Activated T-helper 2 cell treated with anti-CD3 and anti-CD28 coated beads, Interferon-gamma antibody, Interleukin-2, Interleukin-4, amounts not matched to agents 10 μg/mL and 5 μg/mL and 100 μg/mL, durations not matched to agents 14 hours and 24 hours and 36 hours (primary cell): ENCODE measurements around the gene ZNF689. TPM values are rescaled to one million over a fixed set of nuclear protein-coding genes. Genes with fewer than 3 reads are reported as not detected.
A peak's percentile ranks its signal among the peaks of the same experiment; 100 is the strongest.

Source experiments
- DNase-seq: peaks from one replicate; pipeline ENCODE4 v3.0.0; 2021; ENCODE audit warnings: low spot score
- H3K27ac Mint-ChIP-seq: one replicate; pipeline ENCODE4 v1.8.0; 2021; ENCODE audit warnings: mixed read lengths
- H3K27me3 Mint-ChIP-seq: one replicate; pipeline ENCODE4 v1.8.0; 2021; ENCODE audit warnings: low read depth, mixed read lengths
- H3K36me3 Mint-ChIP-seq: one replicate; pipeline ENCODE4 v1.8.0; 2021; ENCODE audit warnings: low read depth, mixed read lengths
- H3K4me1 Mint-ChIP-seq: one replicate; pipeline ENCODE4 v1.8.0; 2021; ENCODE audit warnings: low read depth, mixed read lengths
- H3K4me3 Mint-ChIP-seq: one replicate; pipeline ENCODE4 v1.8.0; 2021; ENCODE audit warnings: low read depth, mild to moderate bottlenecking, moderate library complexity, mixed read lengths
- H3K9me3 Mint-ChIP-seq: one replicate; pipeline ENCODE4 v1.8.0; 2021; ENCODE audit warnings: mixed read lengths
- intact Hi-C: fragments of 100-400 bp; cut with micrococcal nuclease; formaldehyde crosslinking; loops from one replicate; pipeline ENCODE4 v1.15.1; 2023
- total RNA-seq: library from RNA; stranded (reverse); gene quantifications from 2 replicates; pipeline ENCODE4 v1.2.3, GENCODE V29; 2022

ZNF689 gene
- total RNA-seq, 1 donor from 2014 or later: 11.4 TPM

DNA sequence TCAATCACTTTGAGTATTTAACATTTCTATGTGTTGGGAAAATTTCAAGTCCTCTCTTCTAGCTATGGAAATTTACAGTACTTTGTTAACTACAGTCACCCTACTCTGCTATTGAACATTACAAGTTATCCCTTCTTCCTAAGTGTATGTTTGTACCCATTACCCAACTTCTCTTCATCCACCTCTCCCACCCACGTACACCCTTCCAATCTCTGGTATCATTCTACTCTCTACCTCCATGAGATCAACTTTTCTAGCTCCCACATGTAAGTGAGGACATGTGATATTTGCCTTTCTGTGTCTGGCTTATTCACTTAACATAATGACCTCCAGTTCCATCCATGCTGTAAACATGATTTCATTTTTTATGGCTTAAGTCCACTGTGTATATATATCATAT, 35.5 kb downstream of the ZNF689 start:
- Mint-ChIP-seq H3K4me3 (no peak overlapping the region), H3K9me3 (no peaks in the 10 kb centered on the region), H3K27ac (peak overlapping the region; percentile 48), H3K27me3 (no peaks in the 10 kb centered on the region), H3K36me3 (peaks cover 13% of the 10 kb centered on the region), H3K4me1 (peaks cover 25% of the 10 kb centered on the region)
- intact Hi-C loops: loop anchor here (5.0 kb wide), 1 partner anchor 58 kb away; no protein-coding TSS in a partner anchor
- no peak for DNase-seq

DNA sequence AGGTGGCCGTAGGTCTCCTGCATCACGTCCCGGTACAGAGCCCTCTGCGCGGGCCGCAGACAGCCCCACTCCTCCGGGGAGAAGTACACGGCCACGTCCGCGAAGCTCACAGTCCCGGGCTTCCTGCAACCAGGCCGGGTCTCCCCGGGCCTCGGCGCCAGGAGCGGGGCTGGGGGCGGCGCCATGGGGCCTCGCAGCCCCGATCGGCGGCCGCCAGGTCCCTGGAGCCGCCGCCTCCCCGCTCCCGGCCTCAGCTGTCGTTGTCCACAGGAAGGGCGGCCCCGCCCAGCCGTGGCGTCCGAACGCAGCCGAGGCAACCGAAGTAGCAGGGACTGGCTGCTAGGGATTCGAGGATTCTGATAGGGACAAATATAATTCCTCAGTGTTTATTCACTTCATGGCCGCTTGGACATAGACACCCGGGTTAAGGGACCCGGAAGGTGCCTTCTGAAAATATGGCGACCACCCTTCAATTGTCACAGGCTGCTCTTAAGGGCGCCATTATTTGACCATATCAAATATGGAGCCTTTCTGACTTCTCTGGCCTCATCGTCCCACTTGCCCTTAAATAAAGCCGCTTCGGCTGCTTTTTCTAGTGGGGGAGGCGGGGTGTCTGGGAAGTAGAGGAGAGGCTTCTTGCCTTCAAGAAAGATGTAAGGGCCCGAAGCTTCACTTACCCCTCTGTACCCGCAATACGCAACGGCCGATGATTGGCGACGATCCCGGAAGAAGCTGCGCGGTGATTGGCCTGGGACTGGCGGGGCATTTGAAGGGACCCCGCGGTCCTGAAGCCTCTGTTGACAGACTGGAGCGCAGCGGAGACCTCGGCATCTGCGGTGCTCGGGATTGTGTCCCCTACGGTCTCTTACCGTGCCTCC, 38.5 kb downstream of the ZNF689 start, which contains the start of gene ZNF688:
ZNF688 (minus strand) TSS at position 270 of the 878 bp plus-strand sequence; CDS start at position 185, 85 bp downstream.
- peaks cover 6% of the 10 kb centered on the region for H3K36me3 Mint-ChIP-seq
- no peaks in the 10 kb centered on the region for H3K9me3 Mint-ChIP-seq
- peak within 1 kb of the TSS; percentile 85 for H3K27ac Mint-ChIP-seq
- intact Hi-C loops: loop anchor here (1.0 to 5.0 kb wide), 7 partner anchors 13 to 87 kb away; partner anchors contain the start of genes FBRS, ZNF689, ZNF764 and ZNF768
- peak; percentile 94 for DNase-seq
- H3K27me3 Mint-ChIP-seq: no peaks in the 10 kb centered on the region
- H3K4me3 Mint-ChIP-seq: peak within 1 kb of the TSS; percentile 90
- peaks cover 40% of the 10 kb centered on the region for H3K4me1 Mint-ChIP-seq

DNA sequence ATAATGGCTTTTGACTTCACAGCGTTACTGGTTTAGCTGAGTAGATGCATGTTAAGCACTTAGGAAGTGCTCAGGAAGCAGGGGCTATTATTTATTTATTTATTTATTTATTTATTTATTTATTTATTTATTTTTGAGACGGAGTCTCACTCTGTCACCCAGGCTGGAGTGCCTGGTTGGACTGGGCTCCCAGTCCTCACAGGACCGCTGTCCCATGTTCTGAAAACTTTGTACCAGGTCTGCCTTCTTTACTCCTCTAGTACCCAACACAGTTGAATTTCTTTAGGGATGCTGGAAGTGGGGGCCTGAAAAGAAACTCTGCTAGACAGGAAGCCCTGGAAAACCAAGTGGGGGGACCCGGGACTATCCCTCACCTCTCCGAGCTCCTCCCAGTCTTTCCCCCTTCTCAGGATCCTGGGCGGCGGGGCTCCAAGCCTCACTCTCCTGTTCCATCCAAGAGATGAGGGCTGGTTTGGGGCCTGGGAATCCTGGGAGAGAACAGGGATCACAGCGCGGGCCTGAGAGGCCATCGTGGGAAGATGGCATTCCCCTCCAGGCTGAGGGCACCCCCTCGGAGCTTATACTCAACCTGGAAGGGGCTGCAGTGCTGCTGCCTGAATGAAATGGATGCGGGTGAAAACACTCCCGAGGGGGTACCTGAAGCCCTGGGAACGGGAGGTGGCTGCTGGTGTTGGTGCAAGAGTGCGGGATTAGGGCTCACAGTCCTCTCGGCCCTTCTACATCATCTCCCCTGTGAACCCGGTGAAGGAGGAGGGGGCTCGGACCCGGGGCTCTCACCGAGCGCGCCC, 39.3 kb downstream of the ZNF689 start:
- Mint-ChIP-seq H3K4me3 (peak overlapping the region; percentile 84), H3K36me3 (peaks cover 6% of the 10 kb centered on the region), H3K27me3 (no peaks in the 10 kb centered on the region), H3K27ac (peak overlapping the region; percentile 79), H3K4me1 (peaks cover 43% of the 10 kb centered on the region), H3K9me3 (no peaks in the 10 kb centered on the region)
- intact Hi-C loops: loop anchor here (5.0 kb wide), 1 partner anchor 61 kb away; no protein-coding TSS in a partner anchor
- DNase-seq: no peak

DNA sequence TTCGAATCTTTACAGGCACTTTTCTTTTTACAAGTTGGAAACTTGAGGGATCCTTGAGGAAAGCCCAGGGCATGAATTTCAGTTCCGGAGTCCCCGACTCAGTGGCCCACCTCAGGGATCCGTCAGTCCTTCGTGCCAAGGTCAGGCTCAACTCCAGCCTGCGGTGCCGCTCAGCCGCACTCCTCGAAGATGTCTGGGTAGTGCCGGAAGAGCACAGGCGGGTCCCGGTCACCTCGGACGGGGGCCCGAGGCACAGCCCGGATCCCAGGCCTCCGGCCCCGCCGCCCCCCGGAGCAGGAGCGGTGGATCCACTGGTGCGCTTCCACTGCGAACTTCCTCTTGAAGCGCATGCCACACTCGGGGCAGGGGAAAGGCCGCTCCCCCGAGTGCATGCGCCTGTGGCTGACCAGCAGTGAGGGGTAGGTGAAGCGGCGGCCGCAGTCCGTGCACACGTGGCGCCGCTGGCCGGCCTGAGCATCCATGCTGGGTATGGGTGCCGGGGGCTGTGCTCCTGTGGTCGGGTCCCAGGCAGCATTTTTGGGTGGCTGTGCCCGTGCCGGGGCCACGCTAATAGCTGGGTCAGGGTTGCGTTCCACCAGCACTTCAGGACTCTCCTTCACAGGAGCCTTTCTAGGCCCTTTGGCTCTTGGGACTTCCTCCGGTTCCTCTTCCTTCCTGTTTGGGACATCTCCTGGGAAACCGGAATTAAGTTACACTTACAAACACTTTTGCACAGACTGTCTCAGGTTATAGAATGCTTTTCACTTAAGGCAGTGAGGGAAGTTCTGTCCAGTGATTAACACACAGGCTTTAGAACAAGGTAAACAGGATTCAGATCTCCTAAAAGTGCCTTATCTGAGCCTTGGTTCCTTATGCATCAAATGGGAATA, 40.2 kb downstream of the ZNF689 start:
- Mint-ChIP-seq H3K4me1 (peaks cover 39% of the 10 kb centered on the region), H3K27me3 (no peaks in the 10 kb centered on the region), H3K4me3 (peak overlapping the region; percentile 28), H3K36me3 (peaks cover 5% of the 10 kb centered on the region), H3K27ac (no peak overlapping the region), H3K9me3 (no peaks in the 10 kb centered on the region)
- DNase-seq: no peak
- intact Hi-C loops: loop anchor here (5.0 kb wide), 2 partner anchors 62 to 98 kb away; partner anchors contain the start of gene ITGAL

DNA sequence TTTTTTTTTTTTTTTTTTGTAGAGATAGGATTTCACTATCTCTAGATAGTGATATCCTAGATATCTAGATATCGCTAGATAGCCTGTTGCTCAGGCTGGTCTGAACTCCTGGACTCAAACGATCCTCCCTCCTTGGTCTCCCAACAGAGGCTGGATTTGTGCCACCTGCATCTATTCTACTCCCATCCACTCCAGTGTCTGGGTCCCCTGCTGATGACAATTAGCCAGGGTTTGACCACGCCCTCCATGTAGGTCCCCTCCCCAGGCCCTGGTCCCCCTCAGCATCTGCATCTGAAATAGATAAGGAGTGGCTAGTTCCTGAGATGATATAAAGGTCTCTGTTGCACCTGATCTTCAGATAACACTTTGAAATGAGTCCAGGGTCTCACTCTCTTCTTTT, 40.9 kb downstream of the ZNF689 start:
- H3K9me3 Mint-ChIP-seq: no peaks in the 10 kb centered on the region
- no peak for DNase-seq
- intact Hi-C loops: loop anchor here (5.0 kb wide), 1 partner anchor 97 kb away; the partner anchor contains the start of gene ITGAL
- peak overlapping the region; percentile 22 for H3K27ac Mint-ChIP-seq
- H3K4me3 Mint-ChIP-seq: peak overlapping the region; percentile 21
- H3K36me3 Mint-ChIP-seq: no peaks in the 10 kb centered on the region
- peaks cover 35% of the 10 kb centered on the region for H3K4me1 Mint-ChIP-seq
- H3K27me3 Mint-ChIP-seq: no peaks in the 10 kb centered on the region

GRCh38 chr16:30567991-30568638, 42.1 kb downstream of the ZNF689 start:
- H3K4me1 Mint-ChIP-seq: peaks cover 31% of the 10 kb centered on the region
- peak; percentile 55 for DNase-seq
- H3K4me3 Mint-ChIP-seq: peak overlapping the region; percentile 46
- H3K27me3 Mint-ChIP-seq: no peaks in the 10 kb centered on the region
- H3K36me3 Mint-ChIP-seq: no peaks in the 10 kb centered on the region
- H3K27ac Mint-ChIP-seq: peak overlapping the region; percentile 92
- no peaks in the 10 kb centered on the region for H3K9me3 Mint-ChIP-seq
- intact Hi-C loops: loop anchor here (1.0 to 5.0 kb wide), 3 partner anchors 10 to 96 kb away; partner anchors contain the start of genes ITGAL and ZNF764

DNA sequence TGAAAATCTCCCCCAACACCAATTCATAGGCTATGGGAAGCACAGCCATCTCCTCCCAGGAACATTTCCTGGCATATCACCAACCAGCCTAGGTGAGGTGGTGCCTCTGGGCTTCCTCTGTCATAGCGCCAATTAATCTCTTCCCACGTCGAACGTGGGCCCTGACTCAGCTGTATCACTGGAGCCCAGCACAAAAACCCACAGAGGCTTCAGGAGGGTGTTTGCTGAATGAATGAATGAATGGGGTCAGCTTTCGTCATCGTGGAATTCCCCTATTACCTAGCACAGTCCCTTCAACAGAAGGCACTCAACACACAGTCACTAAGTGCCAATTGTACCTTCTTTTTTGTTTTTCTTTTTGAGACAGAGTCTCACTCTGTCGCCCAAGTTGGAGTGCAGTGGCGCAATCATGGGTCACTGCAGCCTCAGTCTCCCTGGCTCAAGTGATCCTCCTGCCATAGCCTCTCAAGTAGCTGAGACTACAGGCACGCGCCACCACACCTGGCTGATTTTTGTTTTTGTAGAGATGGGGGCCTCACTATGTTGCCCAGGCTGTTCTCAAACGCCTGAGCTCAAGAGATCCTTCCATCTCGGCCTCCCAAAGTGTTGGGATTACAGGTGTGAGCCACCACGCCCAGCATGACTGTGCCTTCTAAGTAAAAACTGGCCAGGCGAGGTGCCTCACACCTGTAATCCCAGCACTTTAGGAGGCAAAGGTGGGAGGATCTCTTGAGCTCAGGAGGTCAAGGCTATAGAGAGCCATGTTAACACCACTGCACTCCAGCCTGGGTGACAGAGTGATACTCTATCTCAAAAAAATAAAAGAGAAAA, 42.8 kb downstream of the ZNF689 start:
- peak overlapping the region; percentile 92 for H3K27ac Mint-ChIP-seq
- no peaks in the 10 kb centered on the region for H3K9me3 Mint-ChIP-seq
- peaks cover 30% of the 10 kb centered on the region for H3K4me1 Mint-ChIP-seq
- H3K36me3 Mint-ChIP-seq: no peaks in the 10 kb centered on the region
- no peak for DNase-seq
- no peak overlapping the region for H3K4me3 Mint-ChIP-seq
- intact Hi-C loops: loop anchor here (1.0 to 5.0 kb wide), 2 partner anchors 9 to 95 kb away; partner anchors contain the start of genes ITGAL and ZNF764
- H3K27me3 Mint-ChIP-seq: no peaks in the 10 kb centered on the region

- Mint-ChIP-seq H3K27ac (peak overlapping the region; percentile 14), H3K9me3 (no peaks in the 10 kb centered on the region), H3K27me3 (no peaks in the 10 kb centered on the region), H3K4me1 (peaks cover 26% of the 10 kb centered on the region), H3K4me3 (no peak overlapping the region), H3K36me3 (no peaks in the 10 kb centered on the region)
- DNase-seq: no peak
- intact Hi-C loops: loop anchor here (5.0 kb wide), 1 partner anchor 94 kb away; the partner anchor contains the start of gene ITGAL
These were observed 43.7 kb downstream of the ZNF689 start for GRCh38 chr16:30566531-30566930.

DNA sequence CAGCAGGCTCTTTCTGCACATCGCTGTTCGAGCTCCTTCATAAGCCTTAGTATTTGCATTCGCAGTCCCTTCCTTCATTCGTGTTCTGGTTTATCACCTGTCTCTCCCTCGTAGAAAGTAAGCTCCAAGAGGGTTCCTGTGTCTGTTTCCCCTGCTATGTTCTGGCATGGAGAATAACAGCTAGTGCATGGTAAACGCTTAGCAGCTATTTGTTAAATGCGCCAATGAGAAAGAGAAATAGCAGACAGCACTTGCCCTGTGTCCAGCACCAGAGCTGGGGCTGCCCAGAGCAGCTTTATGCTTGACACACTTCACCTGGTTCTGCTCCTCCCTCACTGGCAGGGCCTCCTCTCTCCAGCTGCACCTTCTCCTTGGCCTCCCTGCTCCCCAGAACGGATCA, 44.2 kb downstream of the ZNF689 start:
- no peak for DNase-seq
- Mint-ChIP-seq H3K27me3 (peaks cover under 1% of the 10 kb centered on the region), H3K27ac (peak overlapping the region; percentile 14), H3K4me1 (peaks cover 31% of the 10 kb centered on the region), H3K4me3 (no peak overlapping the region), H3K36me3 (no peaks in the 10 kb centered on the region), H3K9me3 (no peaks in the 10 kb centered on the region)
- intact Hi-C loops: loop anchor here (5.0 kb wide), 1 partner anchor 94 kb away; the partner anchor contains the start of gene ITGAL

DNA sequence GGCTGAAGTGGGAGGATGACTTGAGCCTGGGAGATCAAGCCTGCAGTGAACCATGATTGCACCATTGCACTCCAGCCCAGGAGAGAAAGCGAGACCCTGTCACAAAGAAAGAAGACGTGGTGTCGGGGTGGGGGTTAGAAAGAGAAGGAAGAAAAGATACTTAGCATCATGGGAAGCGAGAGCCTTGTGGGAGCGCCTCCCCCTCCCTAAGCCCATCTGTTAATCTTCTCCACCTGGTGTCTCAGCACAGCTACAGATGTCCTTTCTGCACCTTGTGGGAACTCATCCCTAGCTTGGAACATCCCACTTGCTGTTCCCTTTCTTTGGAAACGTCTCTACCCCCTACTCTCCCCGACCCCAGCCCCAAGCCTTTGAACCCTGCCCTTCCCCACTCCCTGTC, 44.7 kb downstream of the ZNF689 start:
- Mint-ChIP-seq H3K4me1 (peaks cover 30% of the 10 kb centered on the region), H3K27me3 (peaks cover 1% of the 10 kb centered on the region), H3K4me3 (no peak overlapping the region), H3K36me3 (no peaks in the 10 kb centered on the region), H3K9me3 (no peaks in the 10 kb centered on the region), H3K27ac (no peak overlapping the region)
- DNase-seq: no peak
- intact Hi-C loops: loop anchor here (5.0 kb wide), 1 partner anchor 93 kb away; the partner anchor contains the start of gene ITGAL

DNA sequence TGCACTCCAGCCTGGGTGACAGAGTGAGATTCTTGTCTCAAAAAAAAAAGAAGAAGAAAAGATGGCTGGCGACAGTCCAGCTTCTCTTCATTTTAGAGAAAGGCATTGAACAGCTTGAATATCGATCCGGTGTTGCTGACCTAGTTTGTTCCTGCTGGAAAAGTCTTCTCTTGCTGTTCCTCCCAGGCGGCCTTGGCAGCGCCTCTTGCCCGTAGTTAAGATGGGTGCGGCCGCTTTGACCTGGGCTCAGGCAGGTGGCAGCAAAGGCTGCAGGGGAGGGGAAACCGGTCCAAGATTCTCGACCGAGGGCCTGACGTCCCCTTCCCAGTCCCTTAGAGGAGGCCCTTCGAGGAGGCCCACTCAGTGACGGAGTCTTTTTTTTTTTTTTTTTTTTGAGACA, 48.2 kb downstream of the ZNF689 start:
- Mint-ChIP-seq H3K27ac (peak overlapping the region; percentile 82), H3K4me1 (peaks cover 26% of the 10 kb centered on the region), H3K36me3 (no peaks in the 10 kb centered on the region), H3K9me3 (no peaks in the 10 kb centered on the region), H3K27me3 (peaks cover 1% of the 10 kb centered on the region), H3K4me3 (peak overlapping the region; percentile 78)
- intact Hi-C loops: no loop called here
- no peak for DNase-seq
